CD4-positive, alpha-beta T cell treated with Interleukin-15 for 4 hours (primary cell): ENCODE data around the gene DSP.

Experiments
- DNase-seq: peaks from one replicate; pipeline ENCODE4 v3.0.0-alpha.2; 2020; ENCODE audit warnings: low spot score

DSP gene

DNA sequence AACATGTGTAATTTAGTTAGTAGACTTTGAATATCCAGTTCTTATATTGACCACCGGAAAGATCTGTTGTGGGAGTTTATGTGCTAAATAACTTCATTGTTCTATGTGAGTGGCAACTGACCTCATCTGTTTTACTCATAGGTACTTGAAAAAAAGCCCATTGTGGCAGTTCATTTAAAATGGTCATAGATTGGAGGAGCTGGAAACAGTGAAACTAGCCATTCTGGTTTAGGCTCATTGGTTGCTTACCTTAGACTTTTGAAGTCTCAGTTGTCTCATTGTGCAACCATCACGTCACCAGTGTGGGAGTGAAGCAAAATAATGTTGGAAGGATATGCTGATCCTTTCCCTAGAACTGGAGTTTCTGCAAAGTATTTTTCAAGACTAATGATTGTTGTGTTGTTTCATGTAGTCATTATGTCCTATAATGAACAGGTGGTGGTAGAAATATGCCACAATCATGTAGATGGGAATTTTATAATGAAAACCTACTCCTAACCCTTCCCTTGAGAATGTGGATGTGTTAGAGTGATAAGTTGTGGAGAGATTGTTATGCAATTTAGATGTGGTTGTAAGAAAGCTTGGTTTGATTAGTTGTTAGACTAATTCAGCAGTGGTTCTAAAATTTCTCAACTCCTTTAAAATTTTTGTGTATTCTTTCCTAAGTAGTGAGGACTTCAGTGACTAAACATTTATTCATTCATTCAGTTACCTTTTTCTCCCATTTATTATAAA lies 18.3 kb downstream of the DSP start:
- no peak for DNase-seq

DNA sequence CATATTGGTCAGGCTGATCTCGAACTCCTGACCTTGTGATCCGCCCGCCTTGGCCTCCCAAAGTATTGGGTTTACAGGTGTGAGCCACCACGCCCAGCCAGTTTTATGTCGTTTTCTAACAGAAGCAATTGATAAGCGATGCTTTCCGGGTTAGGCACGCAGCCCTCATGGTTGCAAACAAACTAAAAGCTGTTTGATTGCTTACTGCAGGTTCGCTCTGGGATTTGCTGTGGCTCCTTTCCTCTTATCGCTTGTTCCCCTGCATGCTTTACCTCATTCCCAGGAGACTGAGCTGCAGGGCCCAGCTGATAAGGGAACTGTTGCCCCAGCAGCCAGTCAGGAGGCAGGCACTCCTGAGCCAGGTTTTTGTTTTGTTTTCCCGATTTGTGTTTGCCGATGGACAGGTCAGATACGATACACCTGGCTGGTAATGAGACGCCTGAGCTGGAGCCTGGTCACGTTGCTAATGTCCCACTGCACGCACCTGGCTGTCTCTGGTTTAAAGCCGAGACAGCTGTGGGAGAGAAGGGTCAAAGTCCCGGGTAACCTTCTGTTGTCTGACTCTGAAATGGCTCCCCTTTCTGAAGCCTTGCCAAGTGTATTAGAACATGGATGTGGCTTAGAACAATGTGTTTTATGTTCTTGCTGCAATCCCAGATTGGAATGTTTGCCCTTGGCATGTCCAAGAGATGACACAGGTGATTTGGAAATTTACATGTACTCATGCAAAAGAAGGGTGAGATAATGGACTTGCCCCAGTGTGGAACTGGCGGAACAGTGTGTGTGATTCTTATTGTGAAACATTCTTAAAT lies 19.9 kb downstream of the DSP start:
- DNase-seq = no peak

DNA sequence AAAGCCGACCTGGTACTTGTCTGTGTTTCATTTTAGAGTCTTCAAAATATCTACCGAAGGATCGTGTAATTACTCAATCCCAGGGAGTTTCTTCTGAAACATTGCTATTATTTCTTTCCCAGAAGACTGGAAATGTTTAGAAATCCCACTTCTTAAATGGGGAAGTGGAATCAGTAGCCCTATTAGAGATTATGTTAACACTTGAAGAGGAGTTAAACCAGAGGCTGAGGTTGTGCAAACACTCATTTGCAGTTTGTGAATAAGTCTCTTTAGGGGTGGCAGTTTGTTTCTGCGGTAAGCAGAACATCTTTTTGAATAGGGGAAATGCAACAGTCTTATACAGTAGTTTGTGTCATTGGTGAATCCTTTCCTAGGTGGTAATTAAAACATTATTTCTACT lies 21.3 kb downstream of the DSP start:
- DNase-seq = no peak

DNA sequence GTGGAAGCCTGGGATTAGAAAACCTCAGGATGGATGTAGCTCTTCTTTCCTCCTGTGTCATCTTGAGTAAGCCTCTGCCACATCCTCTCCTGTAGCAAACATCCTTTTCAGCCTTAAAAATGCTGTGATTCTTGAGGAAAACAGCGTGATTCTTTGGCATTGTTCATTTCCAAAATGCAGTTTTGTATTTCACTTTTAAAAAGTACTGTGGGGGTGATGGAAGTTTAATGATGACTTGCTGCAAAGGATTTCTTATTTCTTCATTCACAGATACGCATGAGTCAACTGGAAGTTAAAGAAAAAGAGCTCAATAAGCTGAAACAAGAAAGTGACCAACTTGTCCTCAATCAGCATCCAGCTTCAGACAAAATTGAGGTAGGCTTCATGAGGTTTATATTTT lies 24.6 kb downstream of the DSP start:
- DNase-seq = no peak

DNA sequence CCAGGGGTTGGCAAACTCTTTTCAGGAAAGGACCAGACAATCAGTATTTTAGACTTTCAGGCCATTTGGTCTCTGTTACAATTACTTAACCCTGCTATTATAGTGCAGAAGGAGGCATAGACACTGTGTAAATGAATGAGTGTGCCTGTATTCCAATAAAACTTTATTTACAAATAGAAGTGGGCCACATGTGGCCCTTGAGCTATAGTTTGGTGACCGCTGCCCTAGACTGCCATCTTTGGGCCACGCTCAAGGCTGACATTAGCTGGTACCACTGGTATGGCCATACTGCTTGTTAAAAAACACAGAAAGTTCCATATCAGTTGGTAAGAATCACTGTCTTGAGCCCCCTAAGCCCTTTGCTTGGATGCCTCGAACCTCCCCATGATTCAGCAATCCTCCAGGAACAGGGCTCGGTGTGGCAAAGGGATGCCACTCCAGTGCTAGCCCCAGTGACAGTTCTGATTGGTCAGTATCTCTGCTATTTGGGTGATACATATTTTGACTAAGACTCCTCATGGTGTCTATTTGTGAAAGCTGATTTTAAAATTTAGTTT lies 25.2 kb downstream of the DSP start:
- no peak for DNase-seq

DNA sequence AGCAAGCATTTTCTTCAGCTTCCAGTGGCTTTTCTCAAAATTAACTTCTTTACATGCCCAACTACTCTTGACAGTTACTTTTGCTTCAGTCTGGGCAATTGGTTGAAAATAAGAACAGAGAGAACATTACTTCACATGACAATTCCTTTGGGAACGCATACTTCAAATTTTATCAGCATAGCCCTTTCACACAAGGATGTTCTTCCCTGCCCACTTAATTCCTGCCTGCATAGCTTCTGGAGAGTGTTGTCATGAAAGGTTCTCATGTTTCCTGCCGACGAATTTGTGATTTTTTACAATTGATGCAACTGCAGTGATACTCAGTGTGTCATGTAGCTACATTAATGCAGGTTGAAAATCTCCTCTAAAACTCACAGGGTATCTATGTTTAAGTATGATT lies 26.6 kb downstream of the DSP start:
- no peak for DNase-seq

DNA sequence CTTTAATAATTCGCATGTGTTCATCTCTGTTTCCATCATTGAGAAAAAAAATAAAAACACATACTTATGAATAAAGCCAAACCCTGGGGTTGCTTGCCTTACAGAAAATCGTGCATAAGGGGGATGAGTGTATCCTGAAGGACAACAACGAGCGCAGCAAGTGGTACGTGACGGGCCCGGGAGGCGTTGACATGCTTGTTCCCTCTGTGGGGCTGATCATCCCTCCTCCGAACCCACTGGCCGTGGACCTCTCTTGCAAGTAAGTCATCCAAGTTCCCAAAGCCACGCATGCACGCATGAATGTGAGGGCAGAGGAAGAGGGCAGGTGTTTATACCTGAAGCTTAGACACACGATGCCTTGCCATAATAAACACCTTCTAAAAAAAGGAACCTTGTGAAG lies 27.6 kb downstream of the DSP start:
- no peak for DNase-seq

DNA sequence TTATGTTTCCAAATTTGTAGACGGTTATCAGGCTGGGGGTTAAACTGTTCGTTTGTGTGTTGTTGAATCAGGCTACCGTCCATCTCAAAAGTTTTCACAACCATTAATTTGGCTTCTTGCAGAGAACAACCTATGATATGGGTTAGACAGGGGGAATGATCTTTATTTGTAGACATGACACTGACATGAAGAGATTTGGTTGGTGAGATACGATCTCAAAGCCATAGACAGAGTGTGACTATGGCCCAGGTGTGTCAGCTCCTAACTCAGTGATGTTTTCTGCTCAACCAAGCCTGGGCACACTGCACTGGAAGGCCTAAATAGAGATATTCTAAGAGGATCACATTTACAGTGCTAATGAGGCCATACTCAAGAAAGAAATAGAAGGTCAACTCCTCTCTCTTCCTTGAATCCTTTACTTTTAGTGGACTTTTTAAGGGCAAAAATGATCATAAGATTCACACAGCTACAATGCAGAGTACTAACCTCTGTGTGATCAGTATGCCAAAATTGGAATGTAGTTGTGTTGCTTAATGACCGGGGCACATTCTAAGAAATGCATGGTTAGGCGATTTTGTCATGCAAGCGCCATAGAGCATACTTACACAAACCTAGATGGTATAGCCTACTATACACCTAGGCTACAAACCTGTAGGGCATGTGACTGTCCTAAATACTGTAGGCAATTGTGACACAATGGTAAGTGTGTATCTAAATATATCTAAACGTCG lies 30.9 kb downstream of the DSP start:
- DNase-seq = no peak

DNA sequence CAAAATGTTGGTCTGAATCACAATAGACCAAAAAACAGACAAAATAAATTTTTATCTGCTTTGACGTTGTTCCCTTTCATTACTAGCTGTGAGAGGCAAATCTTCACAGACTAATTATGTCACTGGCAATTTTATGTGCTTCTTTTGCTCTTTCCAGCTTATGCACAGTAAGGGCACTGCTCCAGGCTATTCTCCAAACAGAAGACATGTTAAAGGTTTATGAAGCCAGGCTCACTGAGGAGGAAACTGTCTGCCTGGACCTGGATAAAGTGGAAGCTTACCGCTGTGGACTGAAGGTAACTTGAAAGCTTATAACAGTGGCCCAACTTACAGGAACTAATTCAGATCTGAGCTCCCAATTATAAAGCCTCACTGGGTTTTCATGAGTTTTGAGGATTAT lies 33.0 kb downstream of the DSP start:
- no peak for DNase-seq

DNA sequence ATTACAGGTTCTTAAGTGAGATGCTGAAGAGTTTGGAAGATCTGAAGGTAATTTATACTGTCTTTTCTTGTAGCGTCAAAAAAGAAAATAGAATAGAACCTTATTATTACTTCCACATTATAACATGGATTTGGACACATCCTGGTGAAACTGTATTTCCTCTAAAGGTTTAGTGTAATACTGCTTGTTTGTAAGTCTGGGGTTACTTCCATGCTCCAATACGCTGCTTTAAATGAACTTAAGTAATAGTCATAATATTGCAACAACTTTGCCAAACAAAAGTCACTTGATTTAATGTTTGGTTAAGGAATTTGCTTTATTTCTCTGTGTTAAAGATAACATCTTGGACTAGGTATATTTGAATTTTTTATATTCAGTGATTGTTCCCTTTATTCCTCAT lies 37.0 kb downstream of the DSP start:
- DNase-seq = no peak

DNA sequence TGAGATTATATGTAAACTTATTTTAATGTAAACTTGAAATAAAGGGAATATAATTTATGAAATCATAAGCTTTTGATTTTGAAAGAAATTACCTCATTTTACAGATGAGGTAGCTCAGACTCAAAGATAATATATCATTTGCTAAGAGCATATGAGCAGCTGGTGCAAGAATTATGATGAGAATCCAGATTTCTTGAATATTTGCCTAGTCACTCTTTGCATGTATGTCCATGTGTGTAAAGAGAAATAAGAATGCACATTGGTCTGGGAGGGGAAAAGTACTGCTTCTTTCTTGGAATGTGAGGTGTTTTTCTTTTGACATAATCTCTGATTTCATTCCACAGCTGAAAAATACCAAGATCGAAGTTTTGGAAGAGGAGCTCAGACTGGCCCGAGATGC lies 37.5 kb downstream of the DSP start:
- DNase-seq = no peak

DNA sequence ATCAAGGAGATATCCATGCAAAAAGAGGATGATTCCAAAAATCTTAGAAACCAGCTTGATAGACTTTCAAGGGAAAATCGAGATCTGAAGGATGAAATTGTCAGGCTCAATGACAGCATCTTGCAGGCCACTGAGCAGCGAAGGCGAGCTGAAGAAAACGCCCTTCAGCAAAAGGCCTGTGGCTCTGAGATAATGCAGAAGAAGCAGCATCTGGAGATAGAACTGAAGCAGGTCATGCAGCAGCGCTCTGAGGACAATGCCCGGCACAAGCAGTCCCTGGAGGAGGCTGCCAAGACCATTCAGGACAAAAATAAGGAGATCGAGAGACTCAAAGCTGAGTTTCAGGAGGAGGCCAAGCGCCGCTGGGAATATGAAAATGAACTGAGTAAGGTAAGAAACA lies 38.4 kb downstream of the DSP start:
- DNase-seq = no peak

DNA sequence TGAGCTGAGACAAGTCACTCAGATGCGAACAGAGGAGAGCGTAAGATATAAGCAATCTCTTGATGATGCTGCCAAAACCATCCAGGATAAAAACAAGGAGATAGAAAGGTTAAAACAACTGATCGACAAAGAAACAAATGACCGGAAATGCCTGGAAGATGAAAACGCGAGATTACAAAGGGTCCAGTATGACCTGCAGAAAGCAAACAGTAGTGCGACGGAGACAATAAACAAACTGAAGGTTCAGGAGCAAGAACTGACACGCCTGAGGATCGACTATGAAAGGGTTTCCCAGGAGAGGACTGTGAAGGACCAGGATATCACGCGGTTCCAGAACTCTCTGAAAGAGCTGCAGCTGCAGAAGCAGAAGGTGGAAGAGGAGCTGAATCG lies 39.1 kb downstream of the DSP start:
- no peak for DNase-seq

DNA sequence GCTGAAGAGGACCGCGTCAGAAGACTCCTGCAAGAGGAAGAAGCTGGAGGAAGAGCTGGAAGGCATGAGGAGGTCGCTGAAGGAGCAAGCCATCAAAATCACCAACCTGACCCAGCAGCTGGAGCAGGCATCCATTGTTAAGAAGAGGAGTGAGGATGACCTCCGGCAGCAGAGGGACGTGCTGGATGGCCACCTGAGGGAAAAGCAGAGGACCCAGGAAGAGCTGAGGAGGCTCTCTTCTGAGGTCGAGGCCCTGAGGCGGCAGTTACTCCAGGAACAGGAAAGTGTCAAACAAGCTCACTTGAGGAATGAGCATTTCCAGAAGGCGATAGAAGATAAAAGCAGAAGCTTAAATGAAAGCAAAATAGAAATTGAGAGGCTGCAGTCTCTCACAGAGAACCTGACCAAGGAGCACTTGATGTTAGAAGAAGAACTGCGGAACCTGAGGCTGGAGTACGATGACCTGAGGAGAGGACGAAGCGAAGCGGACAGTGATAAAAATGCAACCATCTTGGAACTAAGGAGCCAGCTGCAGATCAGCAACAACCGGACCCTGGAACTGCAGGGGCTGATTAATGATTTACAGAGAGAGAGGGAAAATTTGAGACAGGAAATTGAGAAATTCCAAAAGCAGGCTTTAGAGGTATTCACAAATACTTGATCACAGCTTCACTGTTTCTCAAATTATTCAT lies 39.6 kb downstream of the DSP start:
- DNase-seq = no peak

DNA sequence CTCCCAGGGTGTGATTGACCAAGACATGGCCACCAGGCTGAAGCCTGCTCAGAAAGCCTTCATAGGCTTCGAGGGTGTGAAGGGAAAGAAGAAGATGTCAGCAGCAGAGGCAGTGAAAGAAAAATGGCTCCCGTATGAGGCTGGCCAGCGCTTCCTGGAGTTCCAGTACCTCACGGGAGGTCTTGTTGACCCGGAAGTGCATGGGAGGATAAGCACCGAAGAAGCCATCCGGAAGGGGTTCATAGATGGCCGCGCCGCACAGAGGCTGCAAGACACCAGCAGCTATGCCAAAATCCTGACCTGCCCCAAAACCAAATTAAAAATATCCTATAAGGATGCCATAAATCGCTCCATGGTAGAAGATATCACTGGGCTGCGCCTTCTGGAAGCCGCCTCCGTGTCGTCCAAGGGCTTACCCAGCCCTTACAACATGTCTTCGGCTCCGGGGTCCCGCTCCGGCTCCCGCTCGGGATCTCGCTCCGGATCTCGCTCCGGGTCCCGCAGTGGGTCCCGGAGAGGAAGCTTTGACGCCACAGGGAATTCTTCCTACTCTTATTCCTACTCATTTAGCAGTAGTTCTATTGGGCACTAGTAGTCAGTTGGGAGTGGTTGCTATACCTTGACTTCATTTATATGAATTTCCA lies 43.9 kb downstream of the DSP start:
- DNase-seq = no peak

DNA sequence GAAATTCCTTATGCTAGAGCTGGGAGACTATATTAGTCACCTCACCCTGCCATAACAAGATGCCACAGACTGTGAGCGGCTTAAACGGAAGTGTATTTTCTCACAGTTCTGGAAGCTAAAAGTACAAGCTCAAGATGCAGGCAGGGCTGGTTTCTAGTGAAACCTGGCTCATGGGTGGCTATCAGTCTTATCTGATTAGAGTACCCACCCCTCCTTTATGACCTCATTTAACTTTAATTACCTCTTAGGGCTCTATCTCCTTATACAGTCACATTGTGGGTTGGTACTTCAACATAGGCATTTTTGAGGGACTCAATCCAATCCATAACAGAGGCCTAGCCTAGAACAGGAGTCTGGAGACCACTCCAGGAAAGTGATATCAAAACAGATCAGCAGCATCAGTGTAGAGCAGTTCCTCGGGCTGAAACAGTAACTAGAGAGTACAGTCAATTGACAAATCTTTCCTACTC lies 46.2 kb downstream of the DSP start:
- no peak for DNase-seq

DNA sequence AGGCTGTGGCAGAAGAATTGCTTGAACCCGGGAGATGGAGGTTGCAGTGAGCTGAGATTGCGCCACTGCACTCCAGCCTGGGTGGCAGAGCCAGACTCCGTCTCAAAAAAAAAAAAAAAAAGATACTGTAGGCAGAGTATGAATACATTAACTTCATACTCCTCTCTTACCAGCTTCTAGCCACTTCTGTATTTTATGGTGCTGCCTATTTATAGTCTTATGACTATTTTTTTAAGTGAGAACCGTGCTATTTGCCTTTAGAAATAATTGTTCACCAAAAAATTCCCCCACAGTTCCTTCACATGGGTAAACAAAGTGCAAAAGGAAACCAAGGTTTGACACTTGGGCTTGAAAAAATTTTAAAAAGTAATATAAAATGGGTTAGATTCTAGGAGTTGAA lies 47.0 kb downstream of the DSP start:
- DNase-seq = no peak

DNA sequence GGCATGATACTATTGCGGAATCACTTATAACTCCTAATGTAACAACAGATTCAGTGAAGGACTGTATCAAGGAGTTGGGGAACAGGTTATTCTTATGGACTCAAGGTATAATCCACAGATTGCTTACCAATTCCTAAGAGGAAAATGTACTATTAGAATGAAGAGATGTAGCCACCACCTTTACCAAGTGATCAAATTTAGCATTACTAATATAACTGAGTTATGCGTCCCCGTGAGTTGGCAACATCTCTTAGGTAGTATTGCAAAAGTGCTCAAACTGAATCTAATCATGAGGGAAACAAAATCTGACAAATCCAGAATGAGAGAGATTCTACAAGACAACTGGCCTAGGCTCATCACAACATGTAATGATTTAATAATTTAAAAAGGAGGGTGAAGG lies 47.8 kb downstream of the DSP start:
- no peak for DNase-seq

DNA sequence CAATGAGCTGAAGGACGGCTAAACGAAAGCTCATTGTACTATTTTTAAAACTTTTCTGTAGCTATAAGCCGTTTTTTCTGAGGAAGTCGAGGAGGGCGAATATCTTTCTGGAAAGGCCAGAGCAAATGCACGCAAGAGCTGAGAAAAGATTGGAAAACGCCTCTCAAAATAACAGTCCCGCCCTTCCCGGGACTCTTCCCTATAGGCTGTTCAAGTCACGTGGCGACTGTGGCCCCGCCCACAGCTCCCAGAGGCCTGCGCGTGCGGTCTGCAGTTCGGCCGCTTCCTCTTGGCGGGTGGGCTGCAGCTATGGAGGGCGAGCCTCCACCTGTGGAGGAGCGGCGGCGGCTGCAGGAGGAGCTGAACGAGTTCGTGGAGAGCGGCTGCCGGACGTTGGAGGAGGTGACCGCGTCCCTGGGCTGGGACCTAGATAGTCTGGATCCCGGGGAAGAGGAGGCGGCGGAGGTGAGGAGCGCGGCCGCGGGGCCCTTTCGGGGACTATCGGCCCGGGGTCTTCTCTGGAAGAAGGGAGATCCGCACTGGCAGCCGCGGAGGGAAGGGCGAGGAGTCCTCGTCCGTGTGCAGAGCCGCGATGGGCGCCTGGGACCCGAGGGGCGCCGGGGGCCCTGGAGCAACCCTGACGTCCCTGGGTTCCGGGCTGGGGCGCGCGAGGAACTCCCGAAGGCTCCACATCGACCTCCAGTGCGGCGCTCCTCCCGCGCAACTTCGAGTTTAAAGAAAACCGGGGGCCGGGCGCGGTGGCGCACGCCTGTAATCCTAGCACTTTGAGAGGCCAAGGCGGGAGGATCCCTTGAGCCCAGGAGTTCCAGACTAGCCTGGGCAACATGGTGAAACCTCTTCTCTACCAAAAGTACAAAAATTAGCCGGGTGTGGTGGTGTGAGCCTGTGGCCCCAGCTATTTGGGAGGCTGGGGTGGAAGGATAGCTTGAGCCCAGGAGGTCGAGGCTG lies 48.8 kb downstream of the DSP start, which contains the start of gene SNRNP48:
TSS of gene SNRNP48 (plus strand) at position 250 of the 969 bp plus-strand sequence. CDS start at position 310, 60 bp downstream.
- DNase-seq = peak; percentile 90

DNA sequence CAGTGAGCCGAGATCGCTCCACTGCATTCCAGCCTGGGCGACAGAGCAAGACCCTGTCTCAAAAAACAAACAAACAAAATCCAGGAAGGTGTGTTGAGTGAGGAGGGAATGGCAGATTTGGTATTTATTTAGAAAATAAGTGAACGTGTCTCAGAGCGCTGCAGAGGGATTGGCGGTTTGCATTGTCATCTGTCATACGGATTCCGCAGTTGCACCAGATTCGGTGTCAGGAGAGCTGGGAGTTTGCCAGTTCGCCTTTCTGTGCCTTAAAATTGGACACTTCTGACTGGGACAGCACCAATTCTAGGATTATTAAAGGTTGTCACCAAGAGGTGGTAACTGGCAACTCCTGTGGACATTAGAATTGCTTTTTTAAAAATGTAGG lies 49.4 kb downstream of the DSP start:
- no peak for DNase-seq
